OCI-M1 (cell line): Measurements from ENCODE around the gene AURKAIP1.

Experiments
- DNase-seq: peaks from one replicate; lab custom pipeline; 2025; lab: John Stamatoyannopoulos, UW

Gene AURKAIP1

DNA sequence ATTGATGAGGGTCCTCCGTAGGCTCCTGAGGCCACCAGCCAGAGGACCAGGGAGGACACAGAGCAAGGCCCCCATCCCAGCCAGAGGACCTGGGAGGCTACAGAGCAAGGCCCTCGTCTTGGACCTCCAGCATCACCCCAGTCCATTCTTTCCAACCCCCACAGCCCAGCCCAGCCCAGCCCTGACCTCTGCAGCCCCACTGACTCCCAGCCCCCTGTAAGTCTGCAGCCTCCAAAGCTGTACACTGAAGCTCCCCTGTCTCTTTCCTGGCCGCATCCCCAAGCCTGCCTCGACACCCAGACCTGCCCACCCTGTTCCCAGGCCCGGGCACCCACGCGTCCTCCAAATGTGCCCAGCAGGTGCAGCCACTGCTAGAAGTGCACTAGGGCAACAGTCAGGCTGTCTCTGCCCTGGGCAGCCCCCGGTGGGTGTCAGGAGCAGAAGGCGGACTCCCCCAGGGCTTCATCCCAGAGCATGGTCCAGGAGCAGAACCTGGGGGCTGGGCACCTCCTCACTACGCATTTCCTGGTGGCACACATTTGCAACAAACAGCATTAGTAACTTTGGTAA is 27.9 kb downstream of the AURKAIP1 start:
- no peak for DNase-seq

- no peak for DNase-seq
Measured at GRCh38 chr1:1346501-1346890, 28.5 kb downstream of the AURKAIP1 start.

- no peak for DNase-seq
Measured at GRCh38 chr1:1345860-1346500, 29.0 kb downstream of the AURKAIP1 start.

- DNase-seq: no peak
Measured at GRCh38 chr1:1345384-1345783, 29.6 kb downstream of the AURKAIP1 start.

DNA sequence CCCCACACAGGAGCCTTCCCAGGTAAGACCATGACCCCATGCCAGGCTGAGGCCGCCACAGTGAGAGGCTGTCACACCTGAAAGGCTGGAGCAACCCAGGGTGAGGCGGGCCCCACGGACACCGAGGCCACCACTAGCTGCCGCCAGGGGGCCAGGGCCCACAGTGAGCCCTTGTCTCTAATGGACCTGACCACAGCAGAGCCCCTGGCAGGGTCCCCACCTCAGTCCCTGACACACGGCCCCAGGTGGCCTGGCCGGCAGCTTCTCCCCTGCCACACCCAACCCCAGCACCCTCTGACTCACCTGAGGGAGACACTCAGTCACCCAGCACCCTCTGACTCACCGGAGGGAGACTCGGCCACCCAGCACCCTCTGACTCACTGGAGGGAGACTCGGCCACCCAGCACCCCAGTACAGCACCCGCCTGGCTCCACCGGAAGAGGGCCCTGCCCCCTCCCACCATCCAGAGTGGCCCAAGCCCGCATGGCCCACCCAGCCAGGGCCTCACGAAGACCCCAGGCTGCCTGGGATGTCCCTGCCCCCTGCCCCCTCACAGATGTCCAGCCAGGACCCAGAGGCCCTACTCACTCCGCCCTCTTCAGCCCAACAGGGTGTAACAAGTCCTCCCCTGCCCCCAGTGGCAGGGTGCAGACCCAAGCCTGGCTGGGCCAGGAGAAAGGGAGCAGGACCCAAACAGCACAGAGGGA is 30.2 kb downstream of the AURKAIP1 start:
- peak; percentile 4 for DNase-seq

DNA sequence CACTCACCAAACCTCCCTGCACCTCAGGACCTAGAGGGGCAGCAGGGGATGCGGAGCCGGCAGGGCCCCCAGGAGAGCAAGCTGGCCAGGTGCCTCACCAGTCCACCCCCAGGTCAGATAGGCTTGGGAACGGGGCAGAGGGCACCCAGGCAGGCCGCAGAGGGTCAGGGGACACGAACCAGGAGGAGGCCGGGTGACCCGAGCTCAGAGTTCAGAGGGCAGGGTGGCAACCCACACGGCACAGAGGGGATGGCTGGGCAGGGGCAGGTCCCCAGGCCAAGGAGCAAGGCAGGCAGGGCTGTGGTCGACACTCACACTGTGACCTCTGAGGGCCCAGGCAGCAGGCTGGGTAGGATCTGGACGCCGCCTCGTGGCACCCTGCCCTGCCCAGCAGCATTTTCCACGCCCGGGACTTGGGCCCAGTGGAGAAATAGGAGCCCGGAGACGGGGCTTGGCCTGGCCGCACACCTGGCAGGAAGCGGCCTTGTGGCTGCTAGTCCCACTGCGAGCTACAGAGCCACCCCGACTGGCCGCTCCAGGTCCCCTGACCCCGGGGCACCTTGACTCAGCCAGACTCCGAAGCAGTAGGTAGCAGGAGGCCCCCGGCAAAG is 31.1 kb downstream of the AURKAIP1 start:
- DNase-seq: no peak

DNA sequence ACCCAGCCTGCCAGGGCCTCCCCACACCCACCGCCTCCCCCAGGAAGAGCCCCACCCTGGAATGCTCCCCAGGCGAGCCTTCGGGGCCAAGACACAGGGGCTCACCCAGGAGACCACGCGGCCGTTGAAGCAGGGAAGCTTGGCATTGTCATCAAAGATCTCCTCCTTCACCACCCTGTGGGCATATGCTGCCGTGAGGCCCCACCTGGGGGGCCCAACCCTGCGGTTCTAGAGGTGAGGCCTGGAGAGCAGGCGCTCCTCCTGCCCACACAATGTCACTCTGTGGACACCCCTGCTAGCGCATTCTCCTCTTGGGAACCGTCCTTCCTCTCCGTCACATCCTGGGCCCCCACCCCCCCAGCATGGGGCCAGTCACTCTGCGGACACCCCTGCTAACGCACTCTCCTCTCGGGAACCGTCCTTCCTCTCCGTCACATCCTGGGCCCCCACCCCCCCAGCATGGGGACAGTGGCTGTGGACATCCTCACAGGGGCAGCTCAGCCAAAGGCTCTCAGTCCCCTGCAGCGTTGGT is 32.4 kb downstream of the AURKAIP1 start:
- no peak for DNase-seq

- DNase-seq: no peak
Measured at GRCh38 chr1:1342061-1342562, 32.9 kb downstream of the AURKAIP1 start.

- no peak for DNase-seq
Measured at GRCh38 chr1:1341549-1342021, 33.4 kb downstream of the AURKAIP1 start.

GRCh38 chr1:1340791-1341548 is 34.0 kb downstream of the AURKAIP1 start:
- DNase-seq: no peak

GRCh38 chr1:1340185-1340584 is 34.8 kb downstream of the AURKAIP1 start:
- DNase-seq: no peak

GRCh38 chr1:1338278-1338677 is 36.7 kb downstream of the AURKAIP1 start:
- DNase-seq: no peak

DNA sequence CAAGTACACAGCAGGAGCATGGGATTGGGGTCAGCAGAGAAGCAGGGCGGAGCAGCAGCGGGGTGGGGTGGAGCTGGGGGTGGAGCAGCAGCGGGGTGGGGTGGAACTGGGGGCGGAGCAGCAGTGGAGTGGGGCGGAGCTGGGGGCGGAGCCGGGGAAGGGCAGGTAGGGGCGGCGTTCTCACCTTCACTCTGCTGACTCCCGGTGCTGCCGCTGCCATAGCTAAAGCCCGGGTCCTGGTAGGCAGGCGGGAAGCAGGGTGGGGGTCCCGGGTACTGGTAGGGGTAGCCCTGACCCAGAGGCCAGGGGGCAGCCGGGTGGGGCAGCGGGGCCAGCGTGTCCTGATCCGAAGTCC is 37.2 kb downstream of the AURKAIP1 start:
- DNase-seq: no peak

GRCh38 chr1:1336931-1337792 is 37.8 kb downstream of the AURKAIP1 start:
- DNase-seq: no peak

GRCh38 chr1:1336446-1336845 is 38.6 kb downstream of the AURKAIP1 start:
- DNase-seq: no peak

DNA sequence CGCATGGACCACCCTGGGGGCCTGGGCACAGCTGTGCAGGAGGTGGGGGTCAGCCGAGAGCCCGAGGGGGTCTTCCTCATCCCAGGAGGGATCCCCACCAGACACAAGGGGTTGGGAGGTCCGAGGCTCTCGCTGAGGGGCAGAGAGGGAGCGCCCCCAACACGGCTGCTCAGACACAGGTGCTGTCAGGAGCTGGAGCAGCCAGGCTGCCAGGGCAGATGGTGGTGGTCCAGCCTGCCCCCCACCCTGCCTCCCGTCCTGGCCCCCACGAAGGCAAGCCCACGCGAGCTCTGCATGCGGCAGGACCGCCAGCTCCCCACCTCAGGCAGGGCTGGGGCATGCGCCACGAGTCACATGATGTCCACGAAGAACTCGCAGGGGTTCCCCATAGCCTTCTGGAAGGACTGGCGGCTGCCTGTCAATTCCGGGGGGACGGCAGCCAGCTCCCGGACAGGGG is 39.2 kb downstream of the AURKAIP1 start:
- DNase-seq: no peak

DNA sequence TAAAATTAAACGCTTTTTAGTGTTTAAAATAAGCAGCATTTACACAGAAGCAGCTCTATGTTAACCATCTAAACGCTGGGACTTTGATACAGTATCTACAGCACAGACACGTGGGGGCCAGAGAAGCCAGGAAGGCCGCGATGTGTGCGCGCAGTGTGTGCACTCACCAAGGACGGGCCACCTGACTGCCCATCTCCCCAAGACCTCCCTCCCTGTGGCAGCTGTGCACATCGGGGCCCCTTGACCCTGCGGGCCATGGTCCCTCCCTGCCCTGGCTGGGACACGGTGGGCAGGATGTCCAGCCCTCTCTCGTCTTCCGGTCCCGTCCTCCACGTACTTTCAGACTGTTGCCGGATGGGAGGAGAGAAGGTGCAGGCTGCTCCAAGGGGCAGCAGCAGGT is 39.7 kb downstream of the AURKAIP1 start:
- no peak for DNase-seq

DNA sequence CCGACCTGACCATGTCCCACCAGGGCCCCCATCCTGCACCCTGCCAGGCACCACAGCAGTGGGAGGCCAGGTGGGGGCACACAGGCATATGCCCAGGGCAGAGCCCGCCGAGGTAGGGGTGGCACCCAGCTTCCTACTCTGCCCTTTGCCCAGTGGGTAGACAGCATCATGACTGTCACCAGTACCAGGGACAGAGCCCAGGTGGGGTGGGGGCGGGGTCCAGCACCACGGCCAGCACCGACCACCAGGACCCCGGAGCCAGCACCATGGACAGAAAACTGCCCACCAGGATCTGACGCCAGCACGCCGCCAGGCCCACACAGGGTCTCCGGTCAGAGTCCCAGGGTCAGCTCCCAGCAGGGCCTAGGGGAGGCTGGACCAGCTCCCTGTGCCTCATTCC is 40.2 kb downstream of the AURKAIP1 start:
- no peak for DNase-seq

- DNase-seq: no peak
Measured at GRCh38 chr1:1333551-1334241, 41.3 kb downstream of the AURKAIP1 start.
